ENCODE measurements around the gene DOLK. TPM values are rescaled to one million over a fixed set of nuclear protein-coding genes. Genes with fewer than 3 reads are reported as not detected.

Gene DOLK
- total and polyA plus RNA-seq, 4 donors: 17.8 to 22.8 (median 21.1) TPM

DNA sequence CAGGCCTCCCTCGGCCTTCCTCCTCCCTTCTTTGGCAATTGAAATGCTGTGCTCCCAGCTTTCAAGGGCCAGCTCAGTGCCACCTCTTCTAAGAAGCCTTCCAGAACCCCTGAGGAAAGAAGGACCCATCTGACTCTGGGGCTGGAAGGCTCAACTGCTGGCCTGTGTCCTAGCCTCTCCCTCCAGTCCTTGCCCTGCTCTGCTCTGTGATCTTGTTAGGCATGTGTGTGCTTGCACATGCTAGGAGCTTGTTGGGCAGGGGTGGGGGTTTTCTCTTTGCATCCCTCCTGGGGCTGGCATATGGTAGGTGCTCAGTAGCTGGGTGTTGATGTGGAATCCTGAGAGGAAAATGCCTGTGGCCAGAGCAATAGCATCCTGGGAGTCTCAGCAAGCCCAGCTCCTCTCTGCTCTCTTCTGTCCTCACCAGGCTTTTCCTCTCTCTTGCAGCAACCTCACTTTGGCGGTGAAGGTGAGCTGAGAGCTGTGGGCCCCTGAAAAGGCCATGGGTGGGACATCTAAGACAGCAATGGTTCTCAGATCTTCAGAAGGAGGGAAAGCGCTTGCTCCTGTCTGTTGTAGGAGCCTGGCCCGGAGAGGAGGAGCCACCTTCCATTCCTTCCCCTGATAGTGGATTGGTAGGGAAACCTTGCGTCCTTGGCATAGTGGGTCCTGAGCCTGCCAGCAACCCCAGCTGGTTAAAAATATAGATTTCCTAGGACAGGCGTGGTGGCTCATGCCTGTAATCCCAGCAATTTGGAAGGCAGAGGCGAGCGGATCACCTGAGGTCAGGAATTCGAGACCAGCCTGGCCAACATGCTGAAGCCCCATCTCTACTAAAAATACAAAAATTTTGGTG, 9.9 kb downstream of the DOLK start:
- no peaks in the 10 kb centered on the region for H3K9me3 ChIP-seq (ENCODE audit: control insufficient read depth, insufficient read depth, low read length)
- DNase-seq (ENCODE audit: low read depth in 4 of 6, low spot score in 6 of 6): no peak
- no peak overlapping the region for H3K27ac ChIP-seq (ENCODE audit: low read depth, low read length)
- no peaks in the 10 kb centered on the region for H3K27me3 ChIP-seq (ENCODE audit: control insufficient read depth, insufficient read depth, low read length)
- WGBS (ENCODE audit: insufficient coverage): 96% methylated on average over 5 of the region's 9 CpGs
- peaks cover 24% of the 10 kb centered on the region for H3K4me1 ChIP-seq (ENCODE audit: control insufficient read depth, insufficient read depth, low read length)
- H3K36me3 ChIP-seq (ENCODE audit: control insufficient read depth, insufficient read depth, low read length): peaks cover 18% of the 10 kb centered on the region
- no peak overlapping the region for H3K4me3 ChIP-seq (ENCODE audit: low read depth, low read length)

DNA sequence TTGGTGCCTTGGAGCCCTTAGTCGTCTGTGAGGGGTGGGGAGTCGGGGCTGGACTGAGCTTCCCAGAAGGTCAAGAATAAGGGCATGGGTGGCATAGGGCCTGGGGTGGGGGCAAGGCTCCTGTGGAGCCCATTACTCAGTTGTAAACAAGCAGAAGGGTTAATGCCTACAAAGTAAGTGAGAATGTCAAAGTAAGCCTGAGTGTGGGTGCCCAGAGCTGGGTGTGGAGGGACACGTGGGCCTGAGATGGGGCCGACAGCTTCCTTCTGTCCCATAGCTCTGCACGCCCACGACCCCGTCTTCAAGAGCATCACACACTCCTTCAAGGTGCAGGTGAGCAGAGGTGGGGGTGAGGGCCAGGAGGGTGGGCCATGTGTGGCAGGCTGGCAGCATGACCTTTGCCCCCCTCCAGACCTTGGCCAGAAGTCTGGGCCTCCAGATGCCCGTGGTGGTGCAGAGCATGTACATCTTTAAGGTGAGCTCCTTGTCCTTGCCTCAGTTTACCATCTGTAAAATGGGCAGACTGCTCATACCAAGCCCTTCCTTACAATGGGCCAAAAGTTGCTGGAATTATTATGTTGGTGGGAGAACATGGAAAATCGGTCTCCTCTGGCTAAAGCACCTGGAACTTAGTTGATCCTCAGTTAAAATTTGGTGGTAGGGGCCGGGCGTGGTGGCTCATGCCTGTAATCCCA, 11.1 kb downstream of the DOLK start:
- H3K27ac ChIP-seq (ENCODE audit: low read depth, low read length): no peak overlapping the region
- WGBS (ENCODE audit: insufficient coverage): 95% methylated on average over 3 of the region's 11 CpGs
- no peaks in the 10 kb centered on the region for H3K27me3 ChIP-seq (ENCODE audit: control insufficient read depth, insufficient read depth, low read length)
- no peak for DNase-seq (ENCODE audit: low read depth in 4 of 6, low spot score in 6 of 6)
- H3K4me1 ChIP-seq (ENCODE audit: control insufficient read depth, insufficient read depth, low read length): peaks cover 13% of the 10 kb centered on the region
- H3K4me3 ChIP-seq (ENCODE audit: low read depth, low read length): no peak overlapping the region
- no peaks in the 10 kb centered on the region for H3K9me3 ChIP-seq (ENCODE audit: control insufficient read depth, insufficient read depth, low read length)
- H3K36me3 ChIP-seq (ENCODE audit: control insufficient read depth, insufficient read depth, low read length): peaks cover 5% of the 10 kb centered on the region

DNA sequence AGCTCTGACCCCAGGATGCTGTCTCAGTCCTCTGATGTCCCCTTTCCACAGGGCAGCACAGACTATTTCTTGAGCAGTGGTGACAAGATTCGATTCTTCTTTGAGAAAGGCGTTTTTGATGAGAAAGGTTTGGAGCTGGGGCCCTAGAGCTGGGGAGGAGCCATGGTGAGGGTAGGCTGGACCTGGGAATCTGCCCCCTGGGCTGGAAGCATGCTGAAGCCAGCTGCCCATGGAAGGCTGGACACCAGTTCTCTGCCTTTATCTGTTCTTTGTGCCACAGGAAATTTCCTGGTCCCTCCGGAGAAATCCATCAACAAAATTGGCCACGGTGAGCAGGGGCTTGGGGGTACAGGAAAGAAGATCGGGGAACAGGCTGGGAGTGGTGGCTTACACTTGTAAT, 13.7 kb downstream of the DOLK start:
- Histone ChIP-seq H3K9me3 (ENCODE audit: control insufficient read depth, insufficient read depth, low read length) (no peaks in the 10 kb centered on the region), H3K27me3 (ENCODE audit: control insufficient read depth, insufficient read depth, low read length) (no peaks in the 10 kb centered on the region), H3K4me3 (ENCODE audit: low read depth, low read length) (no peak overlapping the region), H3K4me1 (ENCODE audit: control insufficient read depth, insufficient read depth, low read length) (no peaks in the 10 kb centered on the region), H3K27ac (ENCODE audit: low read depth, low read length) (no peak overlapping the region), H3K36me3 (ENCODE audit: control insufficient read depth, insufficient read depth, low read length) (no peaks in the 10 kb centered on the region)
- 100% methylated on average over 2 of the region's 5 CpGs for WGBS (ENCODE audit: insufficient coverage)
- DNase-seq (ENCODE audit: low read depth in 4 of 6, low spot score in 6 of 6): no peak

DNA sequence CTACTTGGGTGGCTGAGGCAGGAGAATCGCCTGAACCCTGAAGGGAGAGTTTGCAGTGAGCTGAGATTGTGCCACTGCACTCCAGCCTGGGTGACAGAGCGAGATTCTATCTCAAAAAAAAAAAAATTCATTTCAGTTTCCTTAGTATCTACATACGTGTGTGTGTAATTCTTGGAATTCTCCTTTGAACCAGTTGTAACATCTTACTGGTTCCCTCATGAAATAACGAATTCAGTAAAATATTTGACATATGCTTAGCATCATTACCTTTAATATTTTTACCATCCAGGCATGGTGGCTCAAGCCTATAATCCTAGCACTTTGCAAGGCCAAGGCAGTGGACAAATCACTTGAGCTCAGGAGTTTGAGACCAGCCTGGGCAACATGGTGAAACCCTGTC, 17.8 kb downstream of the DOLK start:
- DNase-seq (ENCODE audit: low read depth in 4 of 6, low spot score in 6 of 6): no peak
- Histone ChIP-seq H3K27me3 (ENCODE audit: control insufficient read depth, insufficient read depth, low read length) (no peaks in the 10 kb centered on the region), H3K27ac (ENCODE audit: low read depth, low read length) (no peak overlapping the region), H3K4me1 (ENCODE audit: control insufficient read depth, insufficient read depth, low read length) (peaks cover 7% of the 10 kb centered on the region), H3K4me3 (ENCODE audit: low read depth, low read length) (no peak overlapping the region), H3K9me3 (ENCODE audit: control insufficient read depth, insufficient read depth, low read length) (no peaks in the 10 kb centered on the region), H3K36me3 (ENCODE audit: control insufficient read depth, insufficient read depth, low read length) (no peaks in the 10 kb centered on the region)
- WGBS (ENCODE audit: insufficient coverage): 100% methylated on average over 2 of the region's 4 CpGs

DNA sequence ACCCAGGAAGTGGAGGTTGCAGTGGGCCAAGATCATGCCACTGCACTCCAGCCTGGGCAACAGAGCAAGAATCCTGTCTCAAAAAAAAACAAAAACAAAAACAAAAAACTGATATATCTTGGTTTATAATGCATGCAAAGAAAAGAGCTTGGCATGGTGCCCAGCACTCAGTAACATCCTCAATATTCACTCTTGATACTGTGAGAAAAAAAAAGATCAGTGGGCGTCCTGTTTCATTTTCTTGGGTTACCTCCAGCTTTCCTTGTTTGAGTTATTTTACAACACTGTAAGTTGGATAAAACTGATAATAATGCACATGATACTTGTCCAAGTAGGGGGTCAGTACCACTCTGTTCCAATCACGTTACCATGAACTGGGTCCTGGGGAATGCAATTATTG, 18.8 kb downstream of the DOLK start:
- no peaks in the 10 kb centered on the region for H3K36me3 ChIP-seq (ENCODE audit: control insufficient read depth, insufficient read depth, low read length)
- WGBS (ENCODE audit: insufficient coverage): 71% methylated on average over 1 of the region's 2 CpGs
- H3K27ac ChIP-seq (ENCODE audit: low read depth, low read length): no peak overlapping the region
- H3K4me3 ChIP-seq (ENCODE audit: low read depth, low read length): no peak overlapping the region
- no peaks in the 10 kb centered on the region for H3K27me3 ChIP-seq (ENCODE audit: control insufficient read depth, insufficient read depth, low read length)
- no peak for DNase-seq (ENCODE audit: low read depth in 4 of 6, low spot score in 6 of 6)
- H3K4me1 ChIP-seq (ENCODE audit: control insufficient read depth, insufficient read depth, low read length): peaks cover 7% of the 10 kb centered on the region
- H3K9me3 ChIP-seq (ENCODE audit: control insufficient read depth, insufficient read depth, low read length): no peaks in the 10 kb centered on the region

DNA sequence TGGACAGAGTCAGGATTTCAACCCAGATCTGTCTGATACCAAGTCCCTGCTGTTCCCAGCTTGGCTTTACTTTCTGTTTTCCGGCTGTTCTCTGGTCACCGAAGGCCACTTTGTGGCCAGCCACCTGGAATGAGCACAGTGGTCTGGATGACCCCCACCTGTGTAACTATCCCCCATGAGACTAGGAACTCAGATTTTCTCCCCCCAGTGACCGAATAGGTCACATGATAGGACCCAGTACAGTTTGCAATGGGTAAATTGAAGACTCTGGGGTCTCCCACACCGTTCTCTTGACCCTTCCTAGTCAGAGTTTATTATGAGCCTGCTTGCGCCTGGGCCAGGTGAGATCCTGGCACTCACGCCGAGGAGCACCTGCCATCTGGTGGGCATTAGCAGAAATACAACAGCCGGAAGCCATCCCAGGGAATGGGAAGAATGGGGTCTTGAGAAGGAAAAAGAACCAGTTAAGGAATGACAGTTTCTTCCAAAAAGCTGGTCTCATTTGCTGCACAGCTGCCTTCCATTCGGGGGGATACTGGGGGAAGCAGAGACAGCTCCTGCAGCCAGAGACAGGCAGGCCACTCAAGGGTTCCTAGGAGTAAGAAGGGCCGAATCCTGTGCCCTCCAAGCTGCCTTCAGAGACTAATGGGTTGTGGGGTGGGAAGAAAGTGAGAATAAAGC, 19.5 kb downstream of the DOLK start:
- Histone ChIP-seq H3K9me3 (ENCODE audit: control insufficient read depth, insufficient read depth, low read length) (no peaks in the 10 kb centered on the region), H3K4me3 (ENCODE audit: low read depth, low read length) (no peak overlapping the region), H3K4me1 (ENCODE audit: control insufficient read depth, insufficient read depth, low read length) (peaks cover 11% of the 10 kb centered on the region), H3K27me3 (ENCODE audit: control insufficient read depth, insufficient read depth, low read length) (no peaks in the 10 kb centered on the region), H3K27ac (ENCODE audit: low read depth, low read length) (no peak overlapping the region), H3K36me3 (ENCODE audit: control insufficient read depth, insufficient read depth, low read length) (no peaks in the 10 kb centered on the region)
- DNase-seq (ENCODE audit: low read depth in 4 of 6, low spot score in 6 of 6): peak in 3 of 6 donors; percentile 39 to 90 (median 76)
- 20% methylated on average over 9 of the region's 10 CpGs for WGBS (ENCODE audit: insufficient coverage)

DNA sequence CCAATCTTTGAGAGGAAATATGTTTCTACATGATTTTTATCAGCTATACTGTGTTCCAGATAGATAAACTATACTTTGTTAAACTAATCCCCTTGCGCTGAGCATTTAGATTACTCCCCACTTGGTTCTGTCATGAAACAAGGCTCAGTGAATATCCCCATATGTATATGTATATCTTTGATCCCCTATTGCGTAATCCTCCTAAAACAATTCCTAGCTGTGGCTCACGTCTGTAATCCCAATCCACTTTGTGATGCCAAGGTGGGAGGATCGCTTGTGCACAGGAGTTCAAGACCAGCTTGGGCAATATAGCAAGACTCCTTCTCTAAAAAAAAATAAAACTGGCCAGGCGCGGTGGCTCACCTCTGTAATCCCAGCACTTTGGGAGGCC, 23.9 kb downstream of the DOLK start:
- WGBS (ENCODE audit: insufficient coverage): 100% methylated on average over 2 of the region's 6 CpGs
- Histone ChIP-seq H3K4me3 (ENCODE audit: low read depth, low read length) (no peak overlapping the region), H3K36me3 (ENCODE audit: control insufficient read depth, insufficient read depth, low read length) (peaks cover 8% of the 10 kb centered on the region), H3K4me1 (ENCODE audit: control insufficient read depth, insufficient read depth, low read length) (peaks cover 44% of the 10 kb centered on the region), H3K27ac (ENCODE audit: low read depth, low read length) (no peak overlapping the region), H3K9me3 (ENCODE audit: control insufficient read depth, insufficient read depth, low read length) (no peaks in the 10 kb centered on the region), H3K27me3 (ENCODE audit: control insufficient read depth, insufficient read depth, low read length) (no peaks in the 10 kb centered on the region)
- no peak for DNase-seq (ENCODE audit: low read depth in 4 of 6, low spot score in 6 of 6)

DNA sequence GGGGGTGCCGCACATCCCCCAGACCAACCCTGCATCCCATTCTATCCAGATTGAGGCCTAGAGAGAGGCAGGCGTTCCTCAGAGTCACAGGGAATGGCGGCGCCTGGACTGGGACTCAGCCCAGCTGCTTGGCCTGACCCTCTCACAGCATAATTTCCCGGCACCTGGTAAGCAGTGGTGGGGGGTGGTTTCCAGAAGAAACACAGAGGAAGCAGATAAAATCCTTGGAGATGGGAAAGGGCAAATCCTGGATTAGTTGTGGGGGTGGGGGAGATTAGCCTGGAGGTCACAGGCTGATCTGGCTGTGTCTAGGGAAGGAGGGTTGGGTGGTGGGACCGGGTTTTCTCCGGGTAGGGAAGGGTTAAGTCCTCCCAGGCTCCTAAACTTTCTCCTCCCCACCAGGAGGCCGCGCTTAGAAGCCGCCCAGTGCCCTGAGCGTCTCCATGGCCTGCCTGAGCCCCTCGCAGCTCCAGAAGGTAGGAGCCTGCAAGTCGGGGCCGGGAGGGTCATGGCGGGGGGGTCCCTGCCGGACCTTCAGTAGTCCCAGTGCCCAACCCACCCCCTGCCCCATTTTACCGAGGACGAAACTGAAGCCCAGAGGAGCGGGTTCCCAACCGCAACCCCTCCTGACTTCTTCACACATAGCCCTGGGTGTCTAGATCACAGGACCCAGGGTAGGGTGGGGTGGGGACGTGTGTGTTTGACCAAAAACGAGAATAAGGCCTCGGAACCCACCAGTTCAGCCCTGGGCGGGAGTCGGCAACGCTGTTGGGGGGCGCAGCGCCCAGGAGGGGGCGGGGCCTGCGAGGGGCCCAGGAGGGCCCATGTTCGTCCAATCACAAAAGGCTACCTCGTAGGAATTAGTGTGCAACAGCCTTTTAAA, 25.3 kb downstream of the DOLK start:
- H3K36me3 ChIP-seq (ENCODE audit: control insufficient read depth, insufficient read depth, low read length): peaks cover 21% of the 10 kb centered on the region
- peak overlapping the region; percentile 89 for H3K27ac ChIP-seq (ENCODE audit: low read depth, low read length)
- DNase-seq (ENCODE audit: low read depth in 4 of 6, low spot score in 6 of 6): peak in 1 of 6 donors; percentile 74
- no peaks in the 10 kb centered on the region for H3K9me3 ChIP-seq (ENCODE audit: control insufficient read depth, insufficient read depth, low read length)
- no peaks in the 10 kb centered on the region for H3K27me3 ChIP-seq (ENCODE audit: control insufficient read depth, insufficient read depth, low read length)
- peaks cover 42% of the 10 kb centered on the region for H3K4me1 ChIP-seq (ENCODE audit: control insufficient read depth, insufficient read depth, low read length)
- H3K4me3 ChIP-seq (ENCODE audit: low read depth, low read length): peak overlapping the region; percentile 59
- 10% methylated on average over 22 of the region's 32 CpGs for WGBS (ENCODE audit: insufficient coverage)

Measured in spinal cord (tissue), 10 donors.